NCI-H345 treated with DMSO at 0.1 percent for 48 hours (cell line): Measurements from ENCODE around the gene CPT1B.
"Not testable (repeated sequence)": the region's sequence is repeated elsewhere in the genome, so short reads cannot be mapped to it uniquely, and the experiment has no call there.

Experiments
- DNase-seq: peaks from one replicate; lab custom pipeline; 2025; ENCODE audit not compliant: unreplicated experiment; lab: John Stamatoyannopoulos, UW

CPT1B gene

DNA sequence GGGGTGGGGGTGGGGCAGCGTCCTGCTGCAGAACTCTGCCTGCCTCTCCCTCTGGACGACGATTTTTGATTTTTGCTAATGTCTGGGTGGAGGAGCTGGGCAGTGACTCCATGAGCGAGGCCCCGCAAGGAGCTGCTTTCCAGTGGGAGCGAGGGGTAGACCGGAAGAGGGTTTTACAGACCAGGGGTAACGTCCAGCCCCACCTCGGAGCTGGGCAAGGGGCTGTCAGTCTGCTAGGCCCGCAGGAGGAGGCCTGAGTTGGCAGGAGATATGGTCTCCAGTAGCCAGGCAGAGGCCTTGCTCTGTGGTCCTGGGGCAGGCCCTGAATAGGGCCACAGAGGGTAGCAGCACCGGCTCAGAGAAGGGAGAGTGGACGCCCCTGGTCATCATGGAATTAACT is 31.4 kb upstream of the CPT1B start:
- DNase-seq: no peak

DNA sequence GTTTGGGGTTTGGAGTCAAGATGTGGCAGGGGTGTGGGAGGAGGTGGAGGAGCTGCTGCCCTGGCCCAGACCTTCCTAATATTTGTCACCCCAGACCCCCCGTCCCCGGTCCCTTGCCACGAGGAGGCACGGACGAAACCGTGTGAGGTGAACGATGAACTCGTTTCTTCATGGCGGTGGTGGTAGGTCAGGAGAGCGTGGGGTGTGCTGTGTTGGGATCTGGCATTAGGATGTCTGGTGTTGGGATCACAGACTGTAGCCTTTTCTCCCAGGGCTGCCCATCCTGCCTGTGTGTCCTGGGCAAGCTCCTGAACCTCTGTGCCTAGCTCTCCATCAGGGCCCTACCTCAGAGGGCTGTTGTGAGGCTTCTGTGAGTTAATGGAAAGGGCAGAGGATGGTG is 30.8 kb upstream of the CPT1B start:
- no peak for DNase-seq

DNA sequence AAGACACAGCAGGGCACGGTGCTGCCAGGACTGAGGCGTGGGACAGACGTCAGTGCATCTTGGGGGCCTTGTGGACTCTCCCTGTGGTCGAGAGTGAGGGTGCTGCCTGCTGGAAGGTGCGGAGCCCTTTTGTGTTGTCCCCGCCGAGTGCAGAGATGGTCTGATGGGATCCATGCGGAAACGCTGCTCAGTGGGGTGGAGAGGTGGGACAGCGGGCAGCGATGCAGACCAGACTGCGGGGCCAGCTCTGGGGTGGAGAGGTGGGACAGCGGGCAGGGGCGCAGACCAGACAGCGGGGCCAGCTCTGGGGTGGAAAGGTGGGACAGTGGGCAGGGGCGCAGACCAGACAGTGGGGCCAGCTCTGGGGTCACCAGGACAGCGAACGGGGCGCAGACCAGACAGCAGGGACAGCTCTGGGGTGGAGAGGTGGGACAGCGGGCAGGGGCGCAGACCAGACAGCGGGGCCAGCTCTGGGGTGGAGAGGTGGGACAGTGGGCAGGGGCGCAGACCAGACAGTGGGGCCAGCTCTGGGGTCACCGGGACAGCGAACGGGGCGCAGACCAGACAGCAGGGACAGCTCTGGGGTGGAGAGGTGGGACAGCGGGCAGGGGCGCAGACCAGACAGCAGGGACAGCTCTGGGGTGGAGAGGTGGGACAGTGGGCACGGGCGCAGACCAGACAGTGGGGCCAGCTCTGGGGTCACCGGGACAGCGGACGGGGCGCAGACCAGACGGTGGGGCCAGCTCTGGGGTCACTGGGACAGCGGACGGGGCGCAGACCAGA is 30.0 kb upstream of the CPT1B start:
- DNase-seq: not testable (repeated sequence)

DNA sequence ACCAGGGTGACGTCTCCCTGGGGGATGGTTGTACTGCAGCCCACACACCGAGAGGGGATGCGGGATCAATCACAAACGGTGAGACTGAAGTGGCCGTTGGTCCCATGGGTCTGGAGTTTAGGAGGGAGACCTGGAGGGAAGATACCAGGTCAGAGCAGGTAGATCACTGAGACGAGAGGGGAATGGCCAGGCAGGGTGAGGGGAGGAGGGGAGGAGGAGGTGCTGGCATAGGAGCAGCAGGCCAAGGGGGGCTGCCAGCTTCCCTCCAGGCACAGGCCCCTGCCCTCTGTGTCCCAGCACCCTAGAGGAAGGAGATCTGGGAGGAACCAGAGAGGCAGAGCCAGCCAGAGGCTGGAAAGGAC is 29.4 kb upstream of the CPT1B start:
- DNase-seq: no peak

DNA sequence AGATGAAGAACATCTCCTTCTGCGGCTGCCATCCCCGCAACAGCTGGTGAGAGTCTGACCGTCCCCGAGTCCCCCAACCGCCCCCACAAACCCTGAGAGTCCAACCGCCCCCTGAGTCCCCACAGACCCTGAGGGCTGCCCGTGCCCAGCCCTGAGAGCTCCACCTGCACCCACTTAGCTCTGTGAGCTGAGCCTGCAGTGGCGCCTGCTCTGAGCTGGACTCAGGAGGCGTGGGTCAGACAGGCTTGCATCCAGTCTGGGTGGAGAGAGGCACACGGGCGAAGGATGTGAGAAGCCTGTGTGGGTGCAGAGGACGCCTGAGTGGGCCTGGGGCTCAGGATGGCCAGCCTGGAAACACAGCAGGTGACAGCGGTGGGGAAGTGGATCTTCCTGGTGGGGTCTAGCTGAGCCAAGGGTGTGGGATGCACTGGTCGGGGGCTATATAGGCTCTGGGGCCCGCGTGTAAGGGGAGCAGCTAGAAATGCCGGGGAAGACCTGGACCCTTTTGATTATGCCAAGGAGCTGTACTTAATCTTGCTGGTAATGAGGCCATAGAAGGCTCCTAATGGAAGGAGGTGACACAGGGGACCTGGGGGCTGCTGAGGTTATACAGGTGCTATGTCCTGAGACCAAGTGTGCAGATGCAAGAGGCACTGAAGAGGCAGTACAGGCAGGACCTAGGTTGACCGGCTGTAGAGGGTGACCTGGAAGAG is 28.9 kb upstream of the CPT1B start:
- DNase-seq: no peak

DNA sequence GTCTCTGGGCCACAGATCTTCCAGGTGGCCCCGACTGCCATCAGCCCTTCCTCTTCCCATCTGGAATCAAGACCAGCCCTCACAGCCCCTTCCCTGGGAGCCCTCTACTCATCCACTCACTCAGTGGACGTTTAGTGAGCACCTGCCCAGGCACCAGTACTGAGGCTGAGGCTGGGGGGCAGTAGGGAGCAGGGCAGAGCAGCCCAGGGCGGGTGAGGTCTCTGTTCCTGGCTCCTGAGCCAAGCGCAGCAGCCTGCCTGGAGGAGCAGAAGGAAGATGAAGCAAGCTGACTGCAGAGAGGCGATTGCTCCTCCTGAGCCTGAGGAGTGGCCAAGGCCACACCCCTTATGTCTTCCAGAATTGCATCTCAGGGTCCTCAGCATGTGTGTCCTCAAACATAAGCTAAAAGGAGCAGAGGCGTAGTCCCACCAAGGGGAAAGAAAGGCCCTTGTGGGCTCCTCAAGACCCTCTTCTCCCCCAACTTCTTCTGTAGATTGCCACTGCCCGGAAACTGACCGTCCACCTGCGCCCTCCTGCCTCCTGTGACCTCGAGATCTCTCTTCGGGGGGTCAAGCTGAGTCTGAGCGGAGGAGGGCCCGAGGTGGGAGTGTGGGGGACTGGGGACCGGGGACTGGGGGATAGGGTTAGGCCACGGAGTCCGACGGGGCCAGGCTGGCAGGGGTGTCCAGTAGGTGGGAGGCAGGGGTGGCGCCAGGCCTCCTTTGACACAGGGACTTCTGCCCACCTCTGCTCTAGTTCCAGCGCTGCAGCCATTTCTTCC is 28.1 kb upstream of the CPT1B start:
- DNase-seq: no peak

DNA sequence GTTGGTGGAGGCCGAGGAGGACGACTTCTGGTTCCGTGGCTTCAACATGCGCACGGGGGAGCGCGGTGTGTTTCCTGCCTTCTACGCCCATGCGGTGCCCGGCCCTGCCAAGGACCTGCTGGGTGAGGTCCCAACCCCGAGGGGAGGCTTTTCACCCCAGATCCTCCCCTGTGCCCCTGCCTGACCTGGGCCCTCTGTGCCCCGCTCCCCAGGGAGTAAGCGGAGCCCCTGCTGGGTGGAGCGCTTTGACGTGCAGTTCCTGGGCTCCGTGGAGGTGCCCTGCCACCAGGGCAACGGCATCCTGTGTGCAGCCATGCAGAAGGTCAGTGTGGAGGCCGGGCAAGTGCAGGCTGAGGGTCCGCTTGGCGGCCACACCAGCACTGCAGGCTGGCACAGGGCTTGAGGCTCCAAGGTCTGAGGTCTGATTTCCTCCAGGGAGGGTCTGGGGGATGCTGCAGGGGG is 27.4 kb upstream of the CPT1B start:
- DNase-seq: no peak

DNA sequence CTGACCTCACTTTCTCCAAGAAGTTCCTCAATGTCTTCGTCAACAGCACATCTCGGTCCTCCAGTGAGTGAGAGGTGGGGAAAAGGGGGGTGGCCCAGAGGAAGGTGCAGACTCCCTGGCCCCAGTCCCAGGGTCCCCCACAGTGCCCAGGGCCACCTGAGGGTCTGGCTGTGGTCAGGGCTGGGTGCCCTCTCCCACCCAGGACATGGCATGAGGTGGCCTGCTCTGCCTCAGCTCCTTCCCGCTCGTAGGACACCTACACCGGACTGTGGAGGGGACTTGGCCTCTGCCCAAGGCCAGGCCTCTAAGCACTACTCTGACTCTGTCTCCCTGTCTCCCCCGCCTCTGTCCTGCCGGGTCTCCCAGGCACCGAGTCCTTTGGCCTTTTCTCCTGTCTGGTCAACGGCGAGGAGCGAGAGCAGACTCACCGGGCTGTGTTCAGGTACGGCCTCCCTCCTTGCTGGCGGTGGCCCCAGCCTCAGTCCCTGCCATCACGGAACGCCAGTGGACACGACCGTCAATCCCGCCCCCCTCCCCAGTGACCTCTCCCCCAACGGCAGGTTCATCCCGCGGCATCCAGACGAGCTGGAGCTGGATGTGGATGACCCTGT is 26.9 kb upstream of the CPT1B start:
- no peak for DNase-seq

DNA sequence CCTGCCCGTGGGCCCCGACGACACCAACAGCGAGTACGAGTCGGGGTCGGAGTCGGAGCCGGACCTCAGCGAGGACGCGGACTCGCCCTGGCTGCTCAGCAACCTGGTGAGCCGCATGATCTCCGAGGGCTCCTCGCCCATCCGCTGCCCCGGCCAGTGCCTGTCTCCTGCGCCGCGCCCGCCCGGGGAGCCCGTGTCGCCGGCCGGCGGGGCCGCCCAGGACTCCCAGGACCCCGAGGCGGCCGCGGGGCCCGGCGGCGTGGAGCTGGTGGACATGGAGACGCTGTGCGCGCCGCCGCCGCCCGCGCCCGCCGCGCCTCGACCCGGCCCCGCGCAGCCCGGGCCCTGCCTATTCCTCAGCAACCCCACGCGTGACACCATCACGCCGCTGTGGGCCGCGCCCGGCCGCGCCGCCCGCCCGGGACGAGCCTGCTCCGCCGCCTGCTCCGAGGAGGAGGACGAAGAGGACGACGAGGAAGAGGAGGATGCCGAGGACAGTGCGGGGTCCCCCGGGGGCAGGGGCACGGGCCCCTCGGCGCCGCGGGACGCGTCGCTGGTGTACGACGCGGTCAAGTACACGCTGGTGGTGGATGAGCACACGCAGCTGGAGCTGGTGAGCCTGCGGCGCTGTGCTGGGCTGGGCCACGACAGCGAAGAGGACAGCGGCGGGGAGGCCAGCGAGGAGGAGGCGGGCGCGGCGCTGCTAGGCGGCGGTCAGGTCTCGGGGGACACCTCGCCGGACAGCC is 26.2 kb upstream of the CPT1B start:
- no peak for DNase-seq

DNA sequence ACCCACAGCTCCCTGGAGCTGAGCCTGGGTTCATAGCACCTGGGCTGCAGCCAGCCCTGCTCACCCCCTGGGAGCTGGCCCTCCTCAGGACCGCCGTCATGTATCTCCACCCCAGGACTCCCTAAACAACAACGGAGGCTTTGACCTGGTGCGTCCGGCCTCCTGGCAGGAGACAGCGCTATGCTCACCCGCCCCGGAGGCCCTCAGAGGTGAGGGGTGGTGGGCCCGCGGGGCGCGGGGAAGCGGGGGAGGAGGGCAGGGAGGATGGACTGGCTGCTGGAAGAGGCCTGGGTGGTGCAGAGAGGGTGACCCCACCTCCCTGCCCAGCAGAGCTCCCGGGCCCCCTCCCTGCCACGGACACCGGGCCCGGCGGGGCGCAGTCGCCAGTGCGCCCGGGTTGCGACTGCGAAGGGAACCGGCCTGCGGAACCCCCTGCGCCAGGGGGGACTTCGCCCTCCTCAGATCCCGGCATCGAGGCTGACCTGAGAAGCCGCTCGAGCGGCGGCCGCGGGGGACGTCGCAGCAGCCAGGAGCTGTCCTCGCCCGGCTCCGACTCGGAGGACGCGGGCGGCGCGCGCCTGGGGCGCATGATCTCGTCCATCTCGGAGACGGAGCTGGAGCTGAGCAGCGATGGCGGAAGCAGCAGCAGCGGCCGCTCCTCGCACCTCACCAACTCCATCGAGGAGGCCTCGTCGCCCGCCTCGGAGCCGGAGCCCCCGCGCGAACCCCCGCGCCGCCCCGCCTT is 25.5 kb upstream of the CPT1B start:
- no peak for DNase-seq

DNA sequence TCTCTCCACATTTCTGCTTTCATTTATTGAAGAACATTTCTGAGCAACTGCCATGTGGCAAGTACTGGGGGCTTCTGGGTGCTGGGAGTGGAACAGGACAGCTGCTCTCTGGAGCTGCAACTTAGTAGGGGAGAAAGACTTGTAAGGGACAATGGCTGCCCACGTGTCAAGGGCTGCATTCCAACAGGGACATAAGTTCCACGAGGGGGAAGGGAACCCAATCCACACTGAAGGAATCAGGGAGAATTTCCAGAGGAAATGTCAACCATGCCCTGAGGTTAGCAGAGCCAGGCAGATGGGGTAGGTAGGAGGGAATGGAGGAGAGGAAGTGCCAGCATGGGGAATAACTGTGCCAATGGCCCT is 24.1 kb upstream of the CPT1B start:
- no peak for DNase-seq

DNA sequence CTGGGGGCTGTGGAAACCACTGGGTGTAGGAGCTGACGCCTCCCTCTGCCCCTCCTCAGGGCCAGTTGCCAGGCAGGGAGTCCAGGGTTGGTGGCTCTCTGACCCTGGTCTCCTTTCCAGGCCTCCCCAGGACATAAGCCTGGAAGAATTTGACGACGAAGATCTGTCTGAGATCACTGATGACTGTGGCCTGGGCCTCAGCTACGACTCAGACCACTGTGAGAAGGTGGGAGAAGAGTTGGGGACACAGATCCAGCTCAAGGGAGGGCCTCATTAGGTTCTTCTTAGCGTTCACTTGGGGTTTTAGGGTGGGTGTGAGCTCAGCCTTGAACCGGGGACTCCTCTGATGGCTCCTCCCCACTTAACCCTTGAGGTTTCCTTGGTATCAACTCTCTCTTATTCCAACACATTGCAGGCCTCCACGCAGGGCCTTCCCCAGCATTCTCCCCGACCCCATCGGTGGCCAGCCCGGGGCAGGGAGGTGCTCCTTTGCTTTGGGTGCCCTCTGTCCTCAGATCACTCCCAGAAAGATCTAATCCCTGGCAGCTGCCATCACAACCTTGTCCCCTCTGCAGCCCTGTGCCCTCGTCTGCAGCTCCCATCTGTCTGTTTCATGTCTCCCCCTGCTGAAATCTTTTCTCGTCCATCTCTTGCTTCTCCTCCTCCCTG is 23.6 kb upstream of the CPT1B start:
- DNase-seq: no peak

DNA sequence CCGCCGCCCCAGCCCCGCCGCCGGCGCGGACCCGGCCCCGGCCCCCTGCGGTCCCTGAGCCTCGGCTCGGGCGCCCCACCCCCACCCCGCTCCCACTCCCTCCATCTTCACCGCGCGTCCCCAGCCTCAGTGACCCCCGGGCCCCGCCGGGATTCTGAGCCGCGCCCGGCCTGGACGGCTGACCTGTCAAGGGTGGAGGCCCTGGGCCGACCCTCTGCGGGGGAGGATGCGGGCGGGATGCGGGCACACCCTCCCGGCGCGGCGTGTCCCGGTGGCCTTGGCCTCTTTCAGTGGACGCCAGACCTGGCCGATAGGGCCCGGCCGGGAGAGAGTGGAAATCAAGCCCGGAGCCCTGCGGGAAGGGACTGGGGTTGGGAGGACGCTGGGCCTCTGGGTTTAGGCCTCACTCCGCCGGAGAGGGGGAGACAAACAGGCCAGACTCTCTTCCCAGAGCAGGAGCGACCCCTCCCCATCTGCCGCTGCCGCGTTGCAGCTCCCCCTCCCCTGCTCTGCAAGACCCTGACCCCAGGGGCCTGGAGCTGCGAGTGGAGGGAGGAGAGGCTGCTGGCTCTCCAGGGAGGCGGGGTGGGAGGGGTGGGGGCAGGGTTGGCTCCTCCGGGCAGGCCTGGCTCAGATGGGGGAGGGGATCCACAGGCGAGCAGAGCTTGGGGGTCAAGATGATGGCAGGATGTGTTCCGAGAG is 22.9 kb upstream of the CPT1B start:
- DNase-seq: no peak

DNA sequence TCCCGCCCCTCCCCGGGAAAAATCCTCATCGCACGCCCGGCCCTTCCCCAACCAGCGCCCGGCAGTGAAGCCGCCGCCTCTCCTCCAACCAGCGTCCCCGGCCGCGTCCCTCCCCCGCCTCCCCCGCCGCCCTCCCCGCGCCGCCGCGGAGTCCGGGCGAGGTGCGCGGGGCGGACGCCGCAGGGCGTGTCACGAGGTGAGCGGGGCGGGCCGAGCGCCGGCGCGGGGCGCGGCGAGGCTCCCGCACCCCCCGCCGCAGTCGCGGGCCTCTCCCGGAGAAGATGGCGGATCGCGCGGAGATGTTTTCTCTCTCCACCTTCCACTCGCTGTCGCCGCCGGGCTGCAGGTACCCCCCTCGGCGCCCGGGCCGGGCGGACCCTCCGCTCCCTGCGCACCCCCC is 22.3 kb upstream of the CPT1B start, which contains the start of gene MAPK8IP2:
TSS of gene MAPK8IP2 (plus strand) at position 256 of the 400 bp plus-strand sequence. CDS start at position 282, 26 bp downstream.
- no peak for DNase-seq

DNA sequence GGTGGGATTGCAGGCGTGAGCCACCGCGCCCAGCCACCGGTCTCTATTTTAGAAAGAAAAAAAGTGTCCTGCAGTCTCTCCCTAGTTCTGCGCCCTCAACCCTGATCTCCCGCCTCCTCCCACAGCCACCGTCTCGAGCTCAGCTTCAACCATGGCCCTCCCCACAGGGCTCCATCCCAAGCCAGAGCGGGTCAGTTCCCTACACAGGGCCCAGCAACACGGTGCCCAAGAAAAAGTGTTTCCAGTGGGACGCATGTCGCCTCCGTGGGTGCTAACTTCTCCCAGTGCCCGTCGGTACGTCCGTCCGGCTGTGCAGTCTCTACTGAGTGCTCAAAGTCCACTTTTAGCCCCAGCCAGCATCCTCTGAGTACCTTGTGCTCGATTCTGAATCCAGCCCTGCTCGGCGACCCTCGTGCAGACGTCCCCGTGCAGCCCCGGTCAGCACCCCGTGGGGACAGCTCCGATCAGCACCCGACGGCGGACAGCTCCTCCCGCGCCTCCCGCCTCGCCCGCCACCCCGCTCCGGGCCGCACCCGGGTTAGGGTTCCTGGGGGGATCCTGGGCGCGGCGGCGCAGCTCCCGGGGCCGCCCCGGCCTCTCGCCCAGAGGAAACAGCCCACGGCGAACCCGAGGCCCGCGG is 21.7 kb upstream of the CPT1B start:
- DNase-seq: no peak

DNA sequence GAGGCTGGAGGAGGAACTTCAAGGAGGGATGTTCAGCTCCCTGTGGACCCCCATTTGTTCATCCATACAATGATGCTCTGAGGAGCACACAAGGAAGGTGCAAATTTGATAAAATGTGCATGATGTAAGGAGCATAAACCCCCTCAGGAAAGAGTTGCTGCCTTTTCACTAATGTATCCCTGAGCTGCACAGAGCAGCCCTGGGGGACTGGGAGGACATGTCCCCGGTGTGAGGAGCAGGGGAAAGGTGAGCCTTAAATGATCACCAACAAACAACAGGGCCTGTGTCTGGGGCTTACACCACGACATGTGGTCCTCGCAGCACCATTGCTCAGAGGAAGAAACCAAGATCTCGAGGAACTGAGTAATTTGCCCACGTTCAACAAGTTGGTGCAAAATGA is 18.9 kb upstream of the CPT1B start:
- no peak for DNase-seq

DNA sequence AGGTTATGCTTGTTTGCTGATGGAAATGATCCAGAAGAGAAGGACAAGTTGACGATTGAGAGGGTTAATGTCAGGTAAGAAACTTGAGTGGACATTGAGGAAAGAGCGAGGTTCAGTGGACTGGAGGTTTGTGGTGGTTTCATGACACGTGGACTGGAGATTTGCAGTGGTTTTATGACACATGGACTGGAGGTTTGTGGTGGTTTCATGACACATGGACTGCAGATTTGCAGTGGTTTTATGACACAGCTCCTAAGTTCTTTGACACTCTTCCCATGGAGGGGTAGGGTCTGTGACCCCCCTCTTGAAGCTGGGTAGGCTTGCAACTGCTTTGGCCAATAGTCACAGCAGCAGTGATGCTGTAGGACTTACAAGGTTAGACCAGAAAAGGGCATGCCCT is 17.0 kb upstream of the CPT1B start:
- DNase-seq: no peak

DNA sequence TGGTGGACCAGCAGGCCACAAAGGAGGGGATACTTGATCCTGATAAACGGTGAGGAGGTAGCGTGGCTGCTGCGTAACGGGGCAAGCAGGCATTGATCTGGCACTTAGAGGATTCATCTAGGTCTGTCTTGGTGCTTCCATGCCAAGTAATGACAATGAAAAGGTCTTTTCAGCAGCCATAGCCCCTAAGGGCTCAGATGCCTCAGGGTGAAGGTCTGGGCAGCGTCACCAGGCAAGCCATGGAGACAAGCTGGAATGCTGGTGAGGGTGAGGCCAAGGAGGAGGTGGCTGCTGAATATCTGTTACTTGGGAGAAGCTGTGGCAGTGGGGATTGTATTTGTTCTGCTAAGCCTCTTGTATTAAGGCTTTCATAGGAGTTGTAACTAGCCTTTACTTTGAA is 9.2 kb upstream of the CPT1B start:
- no peak for DNase-seq
